Measurements from ENCODE around the gene HHAT.

The HHAT gene

GRCh38 chr1:210676539-210676938 lies 347.8 kb downstream of the HHAT start:
- Histone ChIP-seq H3K9me3 (ENCODE audit: low read length) (no peaks in the 10 kb centered on the region), H3K9ac (ENCODE audit: low read length) (no peak overlapping the region), H2AFZ (ENCODE audit: low read length) (no peak overlapping the region), H3K27me3 (ENCODE audit: insufficient read depth, low read length) (no peaks in the 10 kb centered on the region), H3K79me2 (ENCODE audit: insufficient read depth, low read length) (no peaks in the 10 kb centered on the region), H3K36me3 (ENCODE audit: insufficient read depth, low read length) (no peaks in the 10 kb centered on the region), H3K4me3 (ENCODE audit: low read depth, low read length, poor library complexity, severe bottlenecking) (no peak overlapping the region), H3K9me2 (ENCODE audit: low read depth, low read length) (no peaks in the 10 kb centered on the region), H3K4me1 (ENCODE audit: insufficient read depth, low read length, severe bottlenecking) (no peaks in the 10 kb centered on the region), H3K27ac (ENCODE audit: low read depth, low read length, poor library complexity, severe bottlenecking) (no peak overlapping the region), H4K20me1 (ENCODE audit: insufficient read depth, low read length) (no peaks in the 10 kb centered on the region), H3F3A (ENCODE audit: insufficient read depth, low read length) (no peaks in the 10 kb centered on the region), H3K4me2 (ENCODE audit: low read length) (no peak overlapping the region)
- TF ChIP-seq, protein P1, sequence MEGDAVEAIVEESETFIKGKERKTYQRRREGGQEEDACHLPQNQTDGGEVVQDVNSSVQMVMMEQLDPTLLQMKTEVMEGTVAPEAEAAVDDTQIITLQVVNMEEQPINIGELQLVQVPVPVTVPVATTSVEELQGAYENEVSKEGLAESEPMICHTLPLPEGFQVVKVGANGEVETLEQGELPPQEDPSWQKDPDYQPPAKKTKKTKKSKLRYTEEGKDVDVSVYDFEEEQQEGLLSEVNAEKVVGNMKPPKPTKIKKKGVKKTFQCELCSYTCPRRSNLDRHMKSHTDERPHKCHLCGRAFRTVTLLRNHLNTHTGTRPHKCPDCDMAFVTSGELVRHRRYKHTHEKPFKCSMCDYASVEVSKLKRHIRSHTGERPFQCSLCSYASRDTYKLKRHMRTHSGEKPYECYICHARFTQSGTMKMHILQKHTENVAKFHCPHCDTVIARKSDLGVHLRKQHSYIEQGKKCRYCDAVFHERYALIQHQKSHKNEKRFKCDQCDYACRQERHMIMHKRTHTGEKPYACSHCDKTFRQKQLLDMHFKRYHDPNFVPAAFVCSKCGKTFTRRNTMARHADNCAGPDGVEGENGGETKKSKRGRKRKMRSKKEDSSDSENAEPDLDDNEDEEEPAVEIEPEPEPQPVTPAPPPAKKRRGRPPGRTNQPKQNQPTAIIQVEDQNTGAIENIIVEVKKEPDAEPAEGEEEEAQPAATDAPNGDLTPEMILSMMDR (IDR thresholded peaks at IDR 0.05; ENCODE audit: low read length), result no peak
- TF ChIP-seq EZH2 (IDR thresholded peaks at IDR 0.05; ENCODE audit: borderline replicate concordance, low read length), result no peak

DNA sequence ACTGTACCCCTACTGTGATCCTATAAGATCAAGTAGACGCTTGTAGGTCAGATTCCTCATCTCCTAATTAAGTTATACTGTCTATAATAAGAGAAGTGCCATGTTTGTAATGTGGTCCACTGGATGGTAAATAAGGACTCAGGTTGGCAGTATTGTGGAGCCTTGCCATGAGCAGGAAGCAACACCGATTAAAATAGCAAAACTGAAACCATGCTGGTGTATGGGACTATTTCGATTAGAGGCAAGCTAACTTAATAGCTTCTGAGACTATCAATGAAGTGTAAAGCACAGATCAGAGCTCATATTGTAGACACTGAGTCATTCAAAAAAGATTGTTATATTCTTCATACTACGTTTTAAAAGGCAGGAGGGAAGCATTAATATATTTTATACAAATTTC lies 348.8 kb downstream of the HHAT start:
- no peak overlapping the region for H3K4me2 ChIP-seq (ENCODE audit: low read length)
- H4K20me1 ChIP-seq (ENCODE audit: insufficient read depth, low read length), result no peaks in the 10 kb centered on the region
- no peak for TF ChIP-seq EZH2 (IDR thresholded peaks at IDR 0.05; ENCODE audit: borderline replicate concordance, low read length)
- TF ChIP-seq, protein P1 (IDR thresholded peaks at IDR 0.05; ENCODE audit: low read length), result no peak
- H3K9me3 ChIP-seq (ENCODE audit: low read length), result no peaks in the 10 kb centered on the region
- H3K79me2 ChIP-seq (ENCODE audit: insufficient read depth, low read length), result no peaks in the 10 kb centered on the region
- H3K4me1 ChIP-seq (ENCODE audit: insufficient read depth, low read length, severe bottlenecking), result no peaks in the 10 kb centered on the region
- no peak overlapping the region for H3K27ac ChIP-seq (ENCODE audit: low read depth, low read length, poor library complexity, severe bottlenecking)
- H3K9me2 ChIP-seq (ENCODE audit: low read depth, low read length), result no peaks in the 10 kb centered on the region
- H2AFZ ChIP-seq (ENCODE audit: low read length), result no peak overlapping the region
- H3K27me3 ChIP-seq (ENCODE audit: insufficient read depth, low read length), result no peaks in the 10 kb centered on the region
- H3K4me3 ChIP-seq (ENCODE audit: low read depth, low read length, poor library complexity, severe bottlenecking), result no peak overlapping the region
- H3K9ac ChIP-seq (ENCODE audit: low read length), result no peak overlapping the region
- no peaks in the 10 kb centered on the region for H3F3A ChIP-seq (ENCODE audit: insufficient read depth, low read length)
- H3K36me3 ChIP-seq (ENCODE audit: insufficient read depth, low read length), result no peaks in the 10 kb centered on the region

DNA sequence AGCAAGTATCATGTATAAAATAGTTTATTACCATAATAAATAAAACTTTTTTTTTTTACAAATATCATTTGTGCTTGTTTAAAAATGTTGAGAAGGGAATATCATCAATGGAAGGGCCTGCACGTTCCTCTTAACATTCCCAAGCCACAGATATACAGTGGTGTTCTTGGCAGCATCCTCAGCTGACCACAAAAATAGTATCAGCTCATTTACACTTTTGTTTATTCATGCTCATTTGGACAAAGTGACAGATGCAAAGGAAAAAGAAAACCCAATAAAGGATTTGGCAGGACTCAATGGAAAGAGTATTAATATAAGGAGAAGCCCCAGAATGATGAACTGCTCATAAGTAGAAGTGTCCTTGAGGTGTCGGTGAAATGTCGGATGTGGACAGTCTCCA lies 349.6 kb downstream of the HHAT start:
- Histone ChIP-seq H3K4me2 (ENCODE audit: low read length) (no peak overlapping the region), H3K4me1 (ENCODE audit: insufficient read depth, low read length, severe bottlenecking) (no peaks in the 10 kb centered on the region)

More for the DNA sequence above, 349.6 kb downstream of the HHAT start:
- Histone ChIP-seq H3K9ac (ENCODE audit: low read length) (no peak overlapping the region), H3K27me3 (ENCODE audit: insufficient read depth, low read length) (no peaks in the 10 kb centered on the region), H3K4me3 (ENCODE audit: low read depth, low read length, poor library complexity, severe bottlenecking) (no peak overlapping the region), H3K9me3 (ENCODE audit: low read length) (no peaks in the 10 kb centered on the region), H3K27ac (ENCODE audit: low read depth, low read length, poor library complexity, severe bottlenecking) (no peak overlapping the region), H3K9me2 (ENCODE audit: low read depth, low read length) (no peaks in the 10 kb centered on the region), H3K79me2 (ENCODE audit: insufficient read depth, low read length) (no peaks in the 10 kb centered on the region), H3K36me3 (ENCODE audit: insufficient read depth, low read length) (no peaks in the 10 kb centered on the region), H3F3A (ENCODE audit: insufficient read depth, low read length) (no peaks in the 10 kb centered on the region), H2AFZ (ENCODE audit: low read length) (no peak overlapping the region), H4K20me1 (ENCODE audit: insufficient read depth, low read length) (no peaks in the 10 kb centered on the region)
- TF ChIP-seq, protein P1 (IDR thresholded peaks at IDR 0.05; ENCODE audit: low read length), result no peak
- TF ChIP-seq EZH2 (IDR thresholded peaks at IDR 0.05; ENCODE audit: borderline replicate concordance, low read length), result no peak

Measured in OCI-LY1 (cell line).